HCT116 (cell line): ENCODE data around the gene SUGCT. TPM values are rescaled to one million over a fixed set of nuclear protein-coding genes. Genes with fewer than 3 reads are reported as not detected.

Source experiments
- ATAC-seq: fragments of 200-7000 bp; cut with Tn5 transposase; 2 replicates; pipeline ENCODE4 v1.9.1; 2020; ENCODE audit warnings: mild to moderate bottlenecking, moderate library complexity
- BruUV-seq: library from RNA; stranded (reverse); fragments of 400-500 nt; replicated peaks from 2 replicates; lab custom pipeline; 2021; lab: Mats Ljungman, UMichigan
- CTCF ChIA-PET: fragments of 300-600 bp; sonication (Branson Sonifier 250); formaldehyde crosslinking; loops from one replicate; lab custom pipeline; 2021; ENCODE audit warnings: antibody characterized with exemption; lab: Charles Lee
- POLR2A ChIA-PET: fragments of 300-600, 350-600 bp; sonication (Branson Sonifier 250); formaldehyde crosslinking; loops from one replicate; lab custom pipeline; 2021; ENCODE audit warnings: antibody characterized with exemption; lab: Charles Lee
- RAD21 ChIA-PET, 2 experiments: fragments of 300-600 bp; sonication (Branson Sonifier 250); formaldehyde crosslinking; loops; one replicate each; lab custom pipeline; 2023; ENCODE audit warnings: low total read pairs in 2 of 2; ENCODE audit not compliant: uncharacterized antibody in 2 of 2, unreplicated experiment in 2 of 2, low non-redundant PET in 1 of 2; lab: Charles Lee
- DNase-seq: peaks from one replicate; pipeline ENCODE4 v3.0.0-alpha.2; 2010; ENCODE audit warnings: low read depth, low spot score
- H2AFZ ChIP-seq: fragments of 200-600 bp; shearing (Covaris generic), sonication (generic); 2 replicates; pipeline ENCODE4 v1.6.1; 2017; ENCODE audit warnings: low read depth, mixed run types, mixed read lengths, antibody characterized with exemption, low read length; ENCODE audit not compliant: poor library complexity, severe bottlenecking
- H3K27ac ChIP-seq: 2 replicates; pipeline ENCODE4 v1.5.1; 2012; ENCODE audit warnings: low read depth, low read length
- H3K27me3 ChIP-seq: fragments of 200-600 bp; sonication (generic); 2 replicates; pipeline ENCODE4 v1.6.1; 2016; ENCODE audit warnings: mixed run types, low read length, mixed read lengths; ENCODE audit not compliant: insufficient read depth
- H3K36me3 ChIP-seq, 2 experiments: fragments of 200-500 bp in 1 of 2; fragments of 200-600 bp in 1 of 2; sonication (Bioruptor generic) in 1 of 2; sonication (generic) in 1 of 2; 2 replicates each; pipeline versions ENCODE4 v1.5.1 to v1.6.1; 2014 to 2016; ENCODE audit warnings: low read length in 2 of 2, inconsistent platforms in 1 of 2, mixed read lengths in 1 of 2, mixed run types in 1 of 2; ENCODE audit not compliant: insufficient read depth in 2 of 2, control insufficient read depth in 1 of 2
- H3K4me1 ChIP-seq, 2 experiments: fragments of 200-600 bp in 1 of 2; sonication (generic) in 1 of 2; 2 replicates each; pipeline versions ENCODE4 v1.5.1 to v1.6.1; 2012 to 2017; ENCODE audit warnings: low read length in 2 of 2, inconsistent platforms in 1 of 2, mild to moderate bottlenecking in 1 of 2, mixed read lengths in 1 of 2, mixed run types in 1 of 2, moderate library complexity in 1 of 2; ENCODE audit not compliant: insufficient read depth in 2 of 2, control insufficient read depth in 1 of 2
- H3K4me2 ChIP-seq: fragments of 200-600 bp; sonication (generic); 2 replicates; pipeline ENCODE4 v1.6.1; 2017; ENCODE audit warnings: mixed run types, low read length, mixed read lengths
- H3K4me3 ChIP-seq, 2 experiments: fragments of 200-600 bp in 1 of 2; sonication (generic) in 1 of 2; replicated peaks in 1 of 2; 2 replicates each; pipeline ENCODE4 v1.5.1; 2011 to 2016; ENCODE audit warnings: low read length in 2 of 2, control low read depth in 1 of 2, low read depth in 1 of 2, mild to moderate bottlenecking in 1 of 2, mixed read lengths in 1 of 2, mixed run types in 1 of 2
- H3K79me2 ChIP-seq: fragments of 200-600 bp; sonication (generic); 2 replicates; pipeline ENCODE4 v1.6.1; 2017; ENCODE audit warnings: mild to moderate bottlenecking, mixed run types, low read length, moderate library complexity, mixed read lengths; ENCODE audit not compliant: insufficient read depth
- H3K9ac ChIP-seq: fragments of 200-600 bp; sonication (generic); 2 replicates; pipeline ENCODE4 v1.6.1; 2016; ENCODE audit warnings: low read length, mixed read lengths
- H3K9me2 ChIP-seq: fragments of 200-600 bp; sonication (generic), shearing (Covaris generic); 2 replicates; pipeline ENCODE4 v1.6.1; 2017; ENCODE audit warnings: mixed run types, mild to moderate bottlenecking, moderate library complexity; ENCODE audit not compliant: insufficient read depth
- H3K9me3 ChIP-seq, 2 experiments: fragments of 200-500 bp in 1 of 2; fragments of 200-600 bp in 1 of 2; sonication (Bioruptor generic) in 1 of 2; sonication (generic) in 1 of 2; 2 replicates each; pipeline ENCODE4 v1.6.1; 2014 to 2017; ENCODE audit warnings: low read length in 2 of 2, mixed read lengths in 2 of 2, inconsistent platforms in 1 of 2, low read depth in 1 of 2, mild to moderate bottlenecking in 1 of 2, mixed run types in 1 of 2, moderate library complexity in 1 of 2; ENCODE audit not compliant: control insufficient read depth in 1 of 2, insufficient read depth in 1 of 2
- H4K20me1 ChIP-seq: fragments of 200-600 bp; sonication (generic), shearing (Covaris generic); 2 replicates; pipeline ENCODE4 v1.6.1; 2017; ENCODE audit warnings: mixed run types, mild to moderate bottlenecking, moderate library complexity; ENCODE audit not compliant: insufficient read depth
- ATF3 ChIP-seq: IDR thresholded peaks from 2 replicates; pipeline ENCODE4 v1.6.1; 2012
- CBX3 ChIP-seq: IDR thresholded peaks from 2 replicates; pipeline ENCODE4 v1.6.1; 2012; ENCODE audit warnings: low read depth
- CEBPB ChIP-seq: IDR thresholded peaks from 2 replicates; pipeline ENCODE4 v1.6.1; 2012; ENCODE audit warnings: low read depth
- CTCF ChIP-seq, 3 experiments: fragments of 200-600 bp in 1 of 3; sonication (generic) in 1 of 3; IDR thresholded peaks in 2 of 3; conservative IDR thresholded peaks in 1 of 3; 2 replicates each; pipeline ENCODE4 v1.5.1; 2012 to 2017; ENCODE audit warnings: low read depth in 2 of 3, low read length in 2 of 3, antibody characterized with exemption in 1 of 3, borderline replicate concordance in 1 of 3, control low read depth in 1 of 3, mild to moderate bottlenecking in 1 of 3, mixed read lengths in 1 of 3, mixed run types in 1 of 3, moderate library complexity in 1 of 3; ENCODE audit not compliant: insufficient read depth in 1 of 3
- EGR1 ChIP-seq: IDR thresholded peaks from 2 replicates; pipeline ENCODE4 v1.6.1; 2012; ENCODE audit warnings: low read depth
- ELF1 ChIP-seq: IDR thresholded peaks from 2 replicates; pipeline ENCODE4 v1.6.1; 2012; ENCODE audit warnings: low read depth, borderline replicate concordance
- EZH2 ChIP-seq: fragments of 200-600 bp; sonication (generic); IDR thresholded peaks from 2 replicates; pipeline ENCODE4 v1.6.1; 2017; ENCODE audit warnings: antibody characterized with exemption, mixed run types
- FOSL1 ChIP-seq: IDR thresholded peaks from 2 replicates; pipeline ENCODE4 v1.6.1; 2012; ENCODE audit warnings: low read depth
- JUND ChIP-seq: IDR thresholded peaks from 2 replicates; pipeline ENCODE4 v1.6.1; 2012
- POLR2A ChIP-seq: IDR thresholded peaks from 2 replicates; pipeline ENCODE4 v1.7.0; 2011; ENCODE audit warnings: borderline replicate concordance; ENCODE audit not compliant: insufficient read depth, insufficient read length; ENCODE audit errors: extremely low read depth
- POLR2AphosphoS5 ChIP-seq: IDR thresholded peaks from 2 replicates; pipeline ENCODE4 v1.6.1; 2011; ENCODE audit warnings: mild to moderate bottlenecking, low read depth, low read length, moderate library complexity
- RAD21 ChIP-seq: IDR thresholded peaks from 2 replicates; pipeline ENCODE4 v1.6.1; 2012; ENCODE audit warnings: low read depth, mild to moderate bottlenecking
- SRF ChIP-seq: IDR thresholded peaks from 2 replicates; pipeline ENCODE4 v1.6.1; 2012; ENCODE audit warnings: low read depth
- TCF7L2 ChIP-seq: IDR thresholded peaks from 2 replicates; pipeline ENCODE4 v1.7.0; 2011; ENCODE audit warnings: borderline replicate concordance, inconsistent platforms; ENCODE audit not compliant: insufficient read depth, insufficient read length; ENCODE audit errors: extremely low read depth
- ZFX ChIP-seq: fragments of 450-650 bp; IDR thresholded peaks from 2 replicates; pipeline ENCODE4 v1.6.1; 2017
- ZNF274 ChIP-seq: fragments of 200-500 bp; sonication (Bioruptor generic); IDR thresholded peaks from 2 replicates; pipeline ENCODE4 v1.6.1; 2014; ENCODE audit warnings: mild to moderate bottlenecking, low read depth, low read length, inconsistent platforms
- intact Hi-C: fragments of 100-400 bp; cut with micrococcal nuclease; formaldehyde crosslinking; loops from 2 replicates; pipeline ENCODE4 v1.10.0; 2022
- total RNA-seq: library from RNA; stranded (reverse); gene quantifications from one replicate; pipeline ENCODE4 v1.2.1, GENCODE V29; 2021; ENCODE audit not compliant: unreplicated experiment
- TF ChIP-seq, protein P1 (sequence below): IDR thresholded peaks from 2 replicates; pipeline ENCODE4 v1.6.1; 2012
- TF ChIP-seq, protein P2 (sequence below): IDR thresholded peaks from 2 replicates; pipeline ENCODE4 v1.6.1; 2011; ENCODE audit warnings: mild to moderate bottlenecking, low read length, moderate library complexity; ENCODE audit not compliant: insufficient replicate concordance; ENCODE audit errors: extremely low read depth

SUGCT gene
- total RNA-seq, 1 experiment from 2014 or later, result 4.4 TPM

DNA sequence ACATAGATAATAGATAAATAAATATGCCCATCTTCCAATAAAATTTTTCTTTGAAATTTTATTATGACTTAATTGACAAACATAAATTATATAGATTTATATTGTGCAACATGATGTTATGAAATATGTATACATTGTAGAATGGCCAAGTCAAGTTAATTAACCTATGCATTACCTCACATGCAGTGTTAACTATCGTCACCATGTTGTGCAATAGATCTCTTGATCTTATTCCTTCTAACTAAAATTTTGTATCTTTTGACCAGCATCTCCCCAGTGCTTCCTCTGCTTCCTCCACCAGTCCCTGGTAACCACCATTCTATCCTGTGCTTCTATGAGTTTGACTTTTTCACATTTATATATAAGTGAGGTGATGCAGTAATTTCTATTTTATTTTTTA lies 259.6 kb downstream of the SUGCT start:
- no TSS peak for BruUV-seq
- ChIA-PET CTCF (no interaction called here), POLR2A (no interaction called here), RAD21 (no interaction called here)
- ATAC-seq (no peak), DNase-seq (no peak)
- TF ChIP-seq ATF3, result no peak
- TF ChIP-seq TCF7L2, result no peak
- no peak for TF ChIP-seq POLR2A
- no peak for TF ChIP-seq ELF1
- TF ChIP-seq ZFX, result no peak
- TF ChIP-seq EZH2, result no peak
- TF ChIP-seq ZNF274, result no peak
- TF ChIP-seq FOSL1, result no peak
- TF ChIP-seq EGR1, result no peak
- TF ChIP-seq JUND, result no peak
- no peak for TF ChIP-seq RAD21
- TF ChIP-seq, protein P1, sequence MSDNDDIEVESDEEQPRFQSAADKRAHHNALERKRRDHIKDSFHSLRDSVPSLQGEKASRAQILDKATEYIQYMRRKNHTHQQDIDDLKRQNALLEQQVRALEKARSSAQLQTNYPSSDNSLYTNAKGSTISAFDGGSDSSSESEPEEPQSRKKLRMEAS, result no peak
- no peak for TF ChIP-seq CBX3
- TF ChIP-seq, protein P2, sequence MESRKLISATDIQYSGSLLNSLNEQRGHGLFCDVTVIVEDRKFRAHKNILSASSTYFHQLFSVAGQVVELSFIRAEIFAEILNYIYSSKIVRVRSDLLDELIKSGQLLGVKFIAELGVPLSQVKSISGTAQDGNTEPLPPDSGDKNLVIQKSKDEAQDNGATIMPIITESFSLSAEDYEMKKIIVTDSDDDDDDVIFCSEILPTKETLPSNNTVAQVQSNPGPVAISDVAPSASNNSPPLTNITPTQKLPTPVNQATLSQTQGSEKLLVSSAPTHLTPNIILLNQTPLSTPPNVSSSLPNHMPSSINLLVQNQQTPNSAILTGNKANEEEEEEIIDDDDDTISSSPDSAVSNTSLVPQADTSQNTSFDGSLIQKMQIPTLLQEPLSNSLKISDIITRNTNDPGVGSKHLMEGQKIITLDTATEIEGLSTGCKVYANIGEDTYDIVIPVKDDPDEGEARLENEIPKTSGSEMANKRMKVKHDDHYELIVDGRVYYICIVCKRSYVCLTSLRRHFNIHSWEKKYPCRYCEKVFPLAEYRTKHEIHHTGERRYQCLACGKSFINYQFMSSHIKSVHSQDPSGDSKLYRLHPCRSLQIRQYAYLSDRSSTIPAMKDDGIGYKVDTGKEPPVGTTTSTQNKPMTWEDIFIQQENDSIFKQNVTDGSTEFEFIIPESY, result no peak
- TF ChIP-seq SRF, result no peak
- TF ChIP-seq CEBPB, result no peak
- TF ChIP-seq POLR2AphosphoS5, result no peak
- no peak for TF ChIP-seq CTCF (IDR thresholded peaks at IDR 0.05 in 2 of 3, conservative IDR thresholded peaks at IDR 0.05 in 1 of 3; ENCODE audit: borderline replicate concordance in 1 of 3, insufficient read depth in 1 of 3, low read depth in 2 of 3, low read length in 2 of 3)
- Histone ChIP-seq H3K36me3 (no peaks in the 10 kb centered on the region), H3K27me3 (no peaks in the 10 kb centered on the region), H3K27ac (no peak overlapping the region), H3K9me3 (no peaks in the 10 kb centered on the region), H3K4me2 (no peak overlapping the region), H3K79me2 (no peaks in the 10 kb centered on the region), H2AFZ (no peak overlapping the region), H4K20me1 (no peaks in the 10 kb centered on the region), H3K4me1 (no peaks in the 10 kb centered on the region), H3K9ac (no peak overlapping the region), H3K9me2 (no peaks in the 10 kb centered on the region), H3K4me3 (no peak overlapping the region)
- intact Hi-C loops, result no loop called here
